MM.1S (cell line): ENCODE results near the gene PPP4R4.

Source experiments
- DNase-seq: peaks from one replicate; pipeline ENCODE4 v3.0.0-alpha.2; 2015
- H2AFZ ChIP-seq: fragments of 300-600 bp; sonication (generic); 2 replicates; pipeline ENCODE4 v1.6.0; 2016; ENCODE audit warnings: antibody characterized with exemption, low read length
- H3F3A ChIP-seq: fragments of 300-600 bp; sonication (generic); 2 replicates; pipeline ENCODE4 v1.6.1; 2016; ENCODE audit warnings: mild to moderate bottlenecking, antibody characterized with exemption, low read length, moderate library complexity, mixed read lengths; ENCODE audit not compliant: insufficient read depth
- H3K27ac ChIP-seq: fragments of 300-600 bp; sonication (generic); 2 replicates; pipeline ENCODE4 v1.5.1; 2016; ENCODE audit warnings: mild to moderate bottlenecking, low read length
- H3K27me3 ChIP-seq: fragments of 300-600 bp; sonication (generic); replicated peaks from 2 replicates; pipeline ENCODE4 v1.6.0; 2016; ENCODE audit warnings: low read length; ENCODE audit not compliant: insufficient read depth
- H3K36me3 ChIP-seq: fragments of 300-600 bp; sonication (generic); replicated peaks from 2 replicates; pipeline ENCODE4 v1.6.1; 2016; ENCODE audit warnings: mild to moderate bottlenecking, low read length, mixed read lengths; ENCODE audit not compliant: insufficient read depth
- H3K4me1 ChIP-seq: fragments of 300-600 bp; sonication (generic); 2 replicates; pipeline ENCODE4 v1.6.1; 2016; ENCODE audit warnings: low read length, mixed read lengths
- H3K4me2 ChIP-seq: fragments of 300-600 bp; sonication (generic); 2 replicates; pipeline ENCODE4 v1.6.0; 2016; ENCODE audit warnings: low read depth, low read length
- H3K4me3 ChIP-seq: fragments of 300-600 bp; sonication (generic); 2 replicates; pipeline ENCODE4 v1.5.1; 2016; ENCODE audit warnings: low read length, mixed read lengths
- H3K79me2 ChIP-seq: fragments of 300-600 bp; sonication (generic); 2 replicates; pipeline ENCODE4 v1.6.1; 2016; ENCODE audit warnings: mixed run types, low read length, mixed read lengths
- H3K9ac ChIP-seq: fragments of 300-600 bp; sonication (generic); 2 replicates; pipeline ENCODE4 v1.6.1; 2016; ENCODE audit warnings: low read length, mixed read lengths
- H3K9me2 ChIP-seq: fragments of 300-600 bp; sonication (generic); replicated peaks from 2 replicates; pipeline ENCODE4 v1.6.1; 2016; ENCODE audit warnings: mild to moderate bottlenecking, low read length, mixed read lengths; ENCODE audit not compliant: insufficient read depth
- H3K9me3 ChIP-seq: fragments of 300-600 bp; sonication (generic); replicated peaks from 2 replicates; pipeline ENCODE4 v1.6.1; 2016; ENCODE audit warnings: mild to moderate bottlenecking, low read length, mixed read lengths; ENCODE audit not compliant: insufficient read depth
- H4K20me1 ChIP-seq: fragments of 300-600 bp; sonication (generic); 2 replicates; pipeline ENCODE4 v1.6.1; 2016; ENCODE audit warnings: mild to moderate bottlenecking, low read length, moderate library complexity, mixed read lengths; ENCODE audit not compliant: insufficient read depth
- CTCF ChIP-seq: fragments of 300-600 bp; sonication (generic); IDR thresholded peaks from 2 replicates; pipeline ENCODE4 v1.5.1; 2016; ENCODE audit warnings: antibody characterized with exemption, low read length, mixed read lengths
- EZH2 ChIP-seq: fragments of 300-600 bp; sonication (generic); optimal IDR thresholded peaks from 2 replicates; pipeline ENCODE3; 2017; ENCODE audit warnings: low read depth, mild to moderate bottlenecking, antibody characterized with exemption, low read length, mixed read lengths
- EZH2phosphoT487 ChIP-seq: fragments of 300-600 bp; sonication (generic); IDR thresholded peaks from 2 replicates; pipeline ENCODE4 v1.6.1; 2018; ENCODE audit warnings: antibody characterized with exemption, low read length

PPP4R4 gene

GRCh38 chr14:94139006-94139405 is 35.1 kb upstream of the PPP4R4 start:
- Histone ChIP-seq H3K9ac (no peak overlapping the region), H3K4me3 (no peak overlapping the region), H3K27ac (no peak overlapping the region), H3F3A (no peaks in the 10 kb centered on the region), H3K79me2 (no peaks in the 10 kb centered on the region), H3K9me3 (no peaks in the 10 kb centered on the region), H3K27me3 (no peaks in the 10 kb centered on the region), H2AFZ (no peak overlapping the region), H4K20me1 (no peaks in the 10 kb centered on the region), H3K9me2 (no peaks in the 10 kb centered on the region), H3K4me2 (no peak overlapping the region), H3K4me1 (no peaks in the 10 kb centered on the region), H3K36me3 (no peaks in the 10 kb centered on the region)
- no peak for DNase-seq
- TF ChIP-seq EZH2, result no peak
- TF ChIP-seq CTCF, result no peak
- no peak for TF ChIP-seq EZH2phosphoT487

GRCh38 chr14:94139421-94139820 is 34.7 kb upstream of the PPP4R4 start:
- Histone ChIP-seq H3K4me2 (no peak overlapping the region), H4K20me1 (no peaks in the 10 kb centered on the region), H3K36me3 (no peaks in the 10 kb centered on the region), H2AFZ (no peak overlapping the region), H3K27ac (no peak overlapping the region), H3K4me1 (no peaks in the 10 kb centered on the region), H3K4me3 (no peak overlapping the region), H3K9ac (no peak overlapping the region), H3K27me3 (no peaks in the 10 kb centered on the region), H3K79me2 (no peaks in the 10 kb centered on the region), H3F3A (no peaks in the 10 kb centered on the region), H3K9me2 (no peaks in the 10 kb centered on the region), H3K9me3 (no peaks in the 10 kb centered on the region)
- no peak for DNase-seq
- no peak for TF ChIP-seq CTCF
- no peak for TF ChIP-seq EZH2phosphoT487
- TF ChIP-seq EZH2, result no peak

GRCh38 chr14:94142247-94142646 is 31.9 kb upstream of the PPP4R4 start:
- Histone ChIP-seq H3F3A (no peaks in the 10 kb centered on the region), H3K4me1 (no peaks in the 10 kb centered on the region), H3K9me2 (no peaks in the 10 kb centered on the region), H4K20me1 (no peaks in the 10 kb centered on the region), H3K27me3 (no peaks in the 10 kb centered on the region), H3K27ac (no peak overlapping the region), H3K36me3 (no peaks in the 10 kb centered on the region), H3K4me3 (no peak overlapping the region), H3K79me2 (no peaks in the 10 kb centered on the region), H3K4me2 (no peak overlapping the region), H2AFZ (no peak overlapping the region), H3K9ac (no peak overlapping the region), H3K9me3 (no peaks in the 10 kb centered on the region)
- TF ChIP-seq CTCF, result no peak
- no peak for TF ChIP-seq EZH2
- TF ChIP-seq EZH2phosphoT487, result no peak
- DNase-seq, result no peak

GRCh38 chr14:94142836-94143235 is 31.3 kb upstream of the PPP4R4 start:
- H3K79me2 ChIP-seq, result no peaks in the 10 kb centered on the region

More at GRCh38 chr14:94142836-94143235, 31.3 kb upstream of the PPP4R4 start:
- H3K27ac ChIP-seq, result no peak overlapping the region
- H3K9me3 ChIP-seq, result no peaks in the 10 kb centered on the region
- no peaks in the 10 kb centered on the region for H3K4me1 ChIP-seq
- no peak overlapping the region for H2AFZ ChIP-seq
- H3K9me2 ChIP-seq, result no peaks in the 10 kb centered on the region
- H3K4me3 ChIP-seq, result no peak overlapping the region
- H3K9ac ChIP-seq, result no peak overlapping the region
- H3K4me2 ChIP-seq, result no peak overlapping the region
- DNase-seq, result no peak
- H3F3A ChIP-seq, result no peaks in the 10 kb centered on the region
- H3K36me3 ChIP-seq, result no peaks in the 10 kb centered on the region
- no peaks in the 10 kb centered on the region for H3K27me3 ChIP-seq
- H4K20me1 ChIP-seq, result no peaks in the 10 kb centered on the region
- TF ChIP-seq EZH2phosphoT487, result no peak
- TF ChIP-seq EZH2, result no peak
- TF ChIP-seq CTCF, result no peak
